GM19468 (cell line): ENCODE results near the gene GP1BB.
"Not testable (repeated sequence)": the region's sequence is repeated elsewhere in the genome, so short reads cannot be mapped to it uniquely, and the experiment has no call there.

ENCODE experiments used
- ATAC-seq: cut with Tn5 transposase; IDR thresholded peaks from one replicate; pipeline ENCODE4 v1.9.1; 2021; ENCODE audit warnings: mild to moderate bottlenecking, moderate library complexity, moderate number of reproducible peaks; ENCODE audit not compliant: unreplicated experiment; ENCODE audit errors: extremely low read depth

Gene GP1BB

GRCh38 chr22:19724927-19725661 is 1.8 kb downstream of the GP1BB start:
- no peak for ATAC-seq

GRCh38 chr22:19726064-19726788 is 2.9 kb downstream of the GP1BB start:
- not testable (repeated sequence) for ATAC-seq

- ATAC-seq = no peak
These were observed 4.2 kb downstream of the GP1BB start for GRCh38 chr22:19727310-19728150.

GRCh38 chr22:19728271-19728670 is 4.9 kb downstream of the GP1BB start:
- ATAC-seq = no peak

GRCh38 chr22:19728836-19729235 is 5.5 kb downstream of the GP1BB start:
- ATAC-seq = no peak

- no peak for ATAC-seq
These were observed 6.2 kb downstream of the GP1BB start for GRCh38 chr22:19729507-19729906.

GRCh38 chr22:19730198-19730597 is 6.9 kb downstream of the GP1BB start:
- no peak for ATAC-seq

- ATAC-seq = no peak
These were observed 7.5 kb downstream of the GP1BB start for GRCh38 chr22:19730655-19731360.

- ATAC-seq = no peak
These were observed 8.2 kb downstream of the GP1BB start for GRCh38 chr22:19731361-19732135.

- no peak for ATAC-seq
These were observed 9.2 kb downstream of the GP1BB start for GRCh38 chr22:19732403-19733113.

- ATAC-seq = no peak
These were observed 10.4 kb downstream of the GP1BB start for GRCh38 chr22:19733755-19734154.

GRCh38 chr22:19734163-19734562 is 10.8 kb downstream of the GP1BB start:
- no peak for ATAC-seq

GRCh38 chr22:19734837-19735382 is 11.6 kb downstream of the GP1BB start:
- no peak for ATAC-seq

- ATAC-seq = no peak
These were observed 12.5 kb downstream of the GP1BB start for GRCh38 chr22:19735665-19736510.

- no peak for ATAC-seq
These were observed 14.7 kb downstream of the GP1BB start for GRCh38 chr22:19737846-19738663.

- no peak for ATAC-seq
These were observed 15.5 kb downstream of the GP1BB start for GRCh38 chr22:19738664-19739447.
